HG03520 (cell line): ENCODE measurements around the gene PTTG1IP2.

Source experiments
- ATAC-seq: cut with Tn5 transposase; IDR thresholded peaks from one replicate; pipeline ENCODE4 v1.9.1; 2021; ENCODE audit warnings: mild to moderate bottlenecking, moderate library complexity; ENCODE audit not compliant: unreplicated experiment

The PTTG1IP2 gene

DNA sequence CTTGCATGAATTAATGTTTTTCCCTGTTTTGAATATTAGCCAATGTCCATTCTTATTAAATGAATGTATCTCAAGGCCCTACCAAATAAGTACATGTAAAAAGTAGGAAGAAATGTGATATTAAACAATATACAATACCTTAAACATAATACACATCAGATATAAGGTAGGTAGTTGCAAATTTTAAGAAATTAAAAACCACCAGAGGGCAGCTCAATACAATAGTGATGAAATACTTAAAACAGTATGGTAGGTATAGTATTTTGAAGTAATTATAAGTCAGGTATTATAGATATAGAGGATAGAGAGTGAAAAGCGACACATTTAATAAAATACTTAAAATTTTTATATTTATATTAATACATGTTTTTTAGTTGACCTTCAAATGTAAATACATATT is 83.1 kb downstream of the PTTG1IP2 start:
- ATAC-seq, result no peak

DNA sequence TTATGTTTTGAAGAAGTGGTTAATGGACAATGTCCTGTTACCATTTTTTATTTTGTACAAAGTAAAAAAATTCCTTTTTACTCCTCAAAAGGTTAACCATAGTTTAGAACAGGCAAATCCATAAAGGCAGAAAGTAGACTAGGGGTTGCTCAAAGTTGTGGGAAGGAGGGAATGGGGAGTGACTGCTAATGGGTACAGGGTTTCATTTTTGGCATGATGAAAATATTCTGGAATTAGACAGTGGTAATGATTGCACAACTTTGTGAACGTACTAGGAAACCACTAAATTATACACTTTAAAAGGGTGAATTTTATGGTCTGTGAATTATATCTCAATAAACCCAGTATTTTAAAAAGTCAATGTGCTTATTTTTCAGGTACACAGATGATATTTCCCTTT is 91.3 kb downstream of the PTTG1IP2 start:
- ATAC-seq, result no peak
